Uterus (tissue), 4 donors: ENCODE results near the gene AP2B1. TPM values are rescaled to one million over a fixed set of nuclear protein-coding genes. Genes with fewer than 3 reads are reported as not detected.
"Not testable (repeated sequence)": the region's sequence is repeated elsewhere in the genome, so short reads cannot be mapped to it uniquely, and the experiment has no call there.

ENCODE experiments used
- DNase-seq, 2 donors: peaks; one replicate each; pipeline ENCODE4 v3.0.0-alpha.2; 2019 to 2020
- H3K27ac ChIP-seq, 2 donors: fragments of 200-600 bp; sonication (generic); 1 replicate in 1 of 2; 2 replicates in 1 of 2; pipeline ENCODE4 v1.5.1; 2016 to 2018
- H3K27me3 ChIP-seq, 2 donors: fragments of 200-600 bp; sonication (generic); one replicate each; pipeline ENCODE4 v1.5.1; 2018 to 2019; ENCODE audit warnings: control low read depth in 1 of 2
- H3K36me3 ChIP-seq, 2 donors: fragments of 200-600 bp; sonication (generic); one replicate each; pipeline ENCODE4 v1.5.1; 2019; ENCODE audit warnings: control low read depth in 1 of 2
- H3K4me1 ChIP-seq, 2 donors: fragments of 200-600 bp; sonication (generic); one replicate each; pipeline ENCODE4 v1.5.1; 2018 to 2019; ENCODE audit warnings: control low read depth in 1 of 2
- H3K4me3 ChIP-seq, 2 donors: fragments of 200-600 bp; sonication (generic); 1 replicate in 1 of 2; 2 replicates in 1 of 2; pipeline ENCODE4 v1.5.1; 2018 to 2019; ENCODE audit warnings: mild to moderate bottlenecking in 1 of 2
- H3K9me3 ChIP-seq, 2 donors: fragments of 200-600 bp; sonication (generic); one replicate each; pipeline ENCODE4 v1.5.1; 2019; ENCODE audit warnings: control low read depth in 1 of 2
- POLR2A ChIP-seq, 2 donors: fragments of 450-650 bp; IDR thresholded peaks; one replicate each; pipeline ENCODE4 v1.6.1; 2016; ENCODE audit warnings: antibody characterized with exemption in 2 of 2, mild to moderate bottlenecking in 1 of 2, moderate library complexity in 1 of 2
- intact Hi-C: fragments of 100-400 bp; cut with DNase I; formaldehyde crosslinking; loops from one replicate; pipeline ENCODE4 v1.15.1; 2023; ENCODE audit warnings: low total_unique reads
- total RNA-seq, 4 donors: library from RNA; depleted of rRNA in 3 of 4; stranded (reverse); fragments of >200 nt in 3 of 4; gene quantifications; one replicate each; pipeline versions ENCODE4 v1.1.0 to v1.2.4, GENCODE V29; 2014 to 2023
- TF ChIP-seq, protein P1 (sequence below), 4 experiments: fragments of 200-600 bp in 2 of 4; fragments of 450-650 bp in 2 of 4; sonication (generic) in 2 of 4; IDR thresholded peaks; one replicate each; pipeline ENCODE4 v1.5.1; 2016 to 2019; ENCODE audit warnings: antibody characterized with exemption in 4 of 4, mild to moderate bottlenecking in 2 of 4, moderate library complexity in 1 of 4
- donor health status: DM: yes; HTN: yes; CAD: no.

The AP2B1 gene
- total RNA-seq, 4 donors from 2014 or later, result 40.7 to 124 (median 61.5) TPM

DNA sequence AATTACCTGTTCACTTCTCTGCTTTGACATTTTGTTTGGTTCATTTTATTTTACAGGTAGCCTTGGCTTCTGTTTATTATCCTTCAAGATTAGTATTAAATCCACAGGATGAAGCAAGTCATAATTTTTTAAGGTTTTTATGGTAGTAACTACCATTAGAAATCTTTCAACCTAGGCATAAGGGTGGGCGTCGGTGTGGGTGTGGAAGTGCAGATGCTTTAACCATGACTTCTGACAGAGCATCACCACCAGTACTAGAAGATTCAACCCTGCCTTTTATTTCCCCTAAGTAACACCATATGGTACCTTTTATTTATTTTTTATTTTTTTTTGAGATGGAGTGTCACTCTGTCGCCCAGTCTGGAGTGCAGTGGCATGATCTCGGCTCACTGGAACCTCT lies 22.7 kb downstream of the AP2B1 start:
- TF ChIP-seq, protein P1, sequence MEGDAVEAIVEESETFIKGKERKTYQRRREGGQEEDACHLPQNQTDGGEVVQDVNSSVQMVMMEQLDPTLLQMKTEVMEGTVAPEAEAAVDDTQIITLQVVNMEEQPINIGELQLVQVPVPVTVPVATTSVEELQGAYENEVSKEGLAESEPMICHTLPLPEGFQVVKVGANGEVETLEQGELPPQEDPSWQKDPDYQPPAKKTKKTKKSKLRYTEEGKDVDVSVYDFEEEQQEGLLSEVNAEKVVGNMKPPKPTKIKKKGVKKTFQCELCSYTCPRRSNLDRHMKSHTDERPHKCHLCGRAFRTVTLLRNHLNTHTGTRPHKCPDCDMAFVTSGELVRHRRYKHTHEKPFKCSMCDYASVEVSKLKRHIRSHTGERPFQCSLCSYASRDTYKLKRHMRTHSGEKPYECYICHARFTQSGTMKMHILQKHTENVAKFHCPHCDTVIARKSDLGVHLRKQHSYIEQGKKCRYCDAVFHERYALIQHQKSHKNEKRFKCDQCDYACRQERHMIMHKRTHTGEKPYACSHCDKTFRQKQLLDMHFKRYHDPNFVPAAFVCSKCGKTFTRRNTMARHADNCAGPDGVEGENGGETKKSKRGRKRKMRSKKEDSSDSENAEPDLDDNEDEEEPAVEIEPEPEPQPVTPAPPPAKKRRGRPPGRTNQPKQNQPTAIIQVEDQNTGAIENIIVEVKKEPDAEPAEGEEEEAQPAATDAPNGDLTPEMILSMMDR (IDR thresholded peaks at IDR 0.05), result no peak
- no peak for TF ChIP-seq POLR2A (IDR thresholded peaks at IDR 0.05)
- no peak overlapping the region for H3K27ac ChIP-seq
- no peaks in the 10 kb centered on the region for H3K36me3 ChIP-seq
- H3K4me3 ChIP-seq, result no peak overlapping the region
- intact Hi-C loops, result loop anchor here (5.0 kb wide), 1 partner anchor 137 kb away; no protein-coding TSS in a partner anchor
- DNase-seq, result no peak
- no peaks in the 10 kb centered on the region for H3K27me3 ChIP-seq
- H3K9me3 ChIP-seq, result no peaks in the 10 kb centered on the region
- no peaks in the 10 kb centered on the region for H3K4me1 ChIP-seq

DNA sequence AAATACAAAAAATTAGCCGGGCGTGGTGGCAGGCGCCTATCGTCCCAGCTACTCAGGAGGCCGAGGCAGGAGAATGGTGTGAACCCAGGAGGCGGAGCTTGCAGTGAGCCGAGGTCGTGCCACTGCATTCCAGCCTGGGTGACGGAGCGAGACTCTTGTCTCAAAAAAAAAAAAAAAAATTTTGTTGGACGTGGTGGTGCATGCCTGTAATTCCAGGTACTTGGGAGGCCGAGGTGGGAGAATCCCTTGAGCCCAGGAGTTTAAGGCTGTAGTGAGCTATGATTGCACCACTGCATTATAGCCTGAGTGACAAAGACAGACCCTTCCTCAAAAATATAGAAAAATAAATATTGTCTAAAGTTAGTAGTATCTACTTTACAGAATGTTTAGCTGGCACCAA lies 23.6 kb downstream of the AP2B1 start:
- H3K27ac ChIP-seq, H3K9me3 ChIP-seq, H3K4me3 ChIP-seq, H3K4me1 ChIP-seq, H3K36me3 ChIP-seq, DNase-seq, H3K27me3 ChIP-seq: not testable (repeated sequence)
- intact Hi-C loops, result loop anchor here (5.0 kb wide), 1 partner anchor 137 kb away; no protein-coding TSS in a partner anchor

DNA sequence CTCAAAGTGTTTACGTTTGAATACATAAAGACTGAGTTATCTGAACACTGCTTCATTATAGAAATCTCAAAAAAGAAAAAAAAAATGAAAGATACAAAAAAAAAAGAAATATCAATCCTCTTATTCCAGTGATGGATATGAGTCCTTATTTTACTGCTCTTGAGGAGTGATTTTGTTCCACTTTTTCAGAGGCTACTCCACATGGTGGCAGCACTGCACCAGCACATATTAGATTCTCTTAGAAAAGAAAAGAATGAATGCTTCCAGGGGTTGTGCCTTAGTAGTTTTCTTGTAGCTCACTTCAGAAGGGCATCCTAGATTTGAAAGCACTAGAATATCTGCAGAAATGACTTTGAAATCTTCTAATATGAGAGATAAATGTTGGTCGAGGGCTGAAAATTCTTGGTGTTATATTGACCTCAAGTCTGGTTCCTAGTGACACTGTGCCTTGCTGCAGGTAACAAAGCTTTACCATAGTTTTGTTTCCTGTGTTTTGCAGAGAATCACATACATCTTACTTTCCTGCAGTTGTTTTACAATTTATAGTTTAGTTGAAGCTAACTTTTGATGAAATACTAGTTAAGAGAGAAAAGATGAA lies 25.9 kb downstream of the AP2B1 start:
- no peaks in the 10 kb centered on the region for H3K36me3 ChIP-seq

DNA sequence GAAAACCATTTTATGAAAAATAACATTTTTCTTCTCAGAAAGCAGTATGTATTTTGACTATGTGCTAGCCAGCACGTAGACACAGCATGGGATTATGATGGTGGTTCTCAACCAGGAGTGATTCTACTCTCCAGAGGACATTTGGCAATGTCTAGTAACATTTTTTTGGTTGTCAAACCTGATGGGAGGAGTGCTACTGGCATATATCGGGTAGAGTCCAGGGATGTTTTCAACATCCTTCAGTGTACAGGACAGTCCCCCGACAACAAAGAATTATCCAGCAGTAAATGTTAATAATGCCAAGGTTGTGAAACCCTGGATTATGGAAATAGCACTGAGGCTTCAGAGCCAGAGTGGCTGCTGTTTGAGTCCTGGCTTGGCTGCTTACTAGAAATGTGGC lies 27.7 kb downstream of the AP2B1 start:
- H3K4me3 ChIP-seq, result no peak overlapping the region
- intact Hi-C loops, result loop anchor here (5.0 kb wide), 1 partner anchor 132 kb away; no protein-coding TSS in a partner anchor
- H3K9me3 ChIP-seq, result no peaks in the 10 kb centered on the region
- no peak overlapping the region for H3K27ac ChIP-seq
- no peaks in the 10 kb centered on the region for H3K36me3 ChIP-seq
- TF ChIP-seq, protein P1 (IDR thresholded peaks at IDR 0.05), result no peak
- no peak for TF ChIP-seq POLR2A (IDR thresholded peaks at IDR 0.05)
- no peaks in the 10 kb centered on the region for H3K4me1 ChIP-seq
- DNase-seq, result no peak
- H3K27me3 ChIP-seq, result no peaks in the 10 kb centered on the region

More for the DNA sequence above, 25.9 kb downstream of the AP2B1 start:
- intact Hi-C loops, result loop anchor here (5.0 kb wide), 1 partner anchor 134 kb away; no protein-coding TSS in a partner anchor
- no peaks in the 10 kb centered on the region for H3K27me3 ChIP-seq
- DNase-seq, result peak in 1 of 2 donors; percentile 20
- H3K27ac ChIP-seq, result no peak overlapping the region
- TF ChIP-seq POLR2A (IDR thresholded peaks at IDR 0.05), result no peak
- TF ChIP-seq, protein P1 (IDR thresholded peaks at IDR 0.05), result peak; percentile 30 to 49 (median 38)
- H3K4me1 ChIP-seq, result no peaks in the 10 kb centered on the region
- H3K4me3 ChIP-seq, result no peak overlapping the region
- H3K9me3 ChIP-seq, result no peaks in the 10 kb centered on the region

DNA sequence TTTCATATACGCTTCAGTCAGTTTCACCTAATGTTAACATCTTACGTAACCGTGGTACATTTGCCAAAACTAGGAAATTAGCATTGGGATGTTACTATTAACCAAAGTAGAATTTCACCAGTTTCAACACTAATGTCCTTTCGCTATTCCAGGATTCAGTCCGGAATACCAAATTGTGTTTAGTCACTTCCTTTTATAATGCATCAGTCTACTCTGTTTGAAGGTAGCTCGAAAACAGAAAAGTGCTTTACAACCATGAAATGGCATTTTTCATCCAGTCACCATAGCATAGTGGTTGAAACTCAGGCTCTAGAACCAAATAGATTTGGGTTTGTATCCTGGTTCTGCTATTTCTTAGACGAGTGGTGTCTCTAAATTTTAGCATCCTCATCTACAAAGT lies 29.4 kb downstream of the AP2B1 start:
- intact Hi-C loops, result no loop called here
- H3K36me3 ChIP-seq, result no peaks in the 10 kb centered on the region
- no peaks in the 10 kb centered on the region for H3K27me3 ChIP-seq
- H3K27ac ChIP-seq, result no peak overlapping the region
- no peak for TF ChIP-seq POLR2A (IDR thresholded peaks at IDR 0.05)
- TF ChIP-seq, protein P1 (IDR thresholded peaks at IDR 0.05), result no peak
- no peaks in the 10 kb centered on the region for H3K4me1 ChIP-seq
- no peak overlapping the region for H3K4me3 ChIP-seq
- no peak for DNase-seq
- H3K9me3 ChIP-seq, result no peaks in the 10 kb centered on the region
